DMS153 (cell line): ENCODE data around the gene PROSER2.

ENCODE experiments used
- DNase-seq: peaks from one replicate; lab custom pipeline; 2025; lab: John Stamatoyannopoulos, UW

PROSER2 gene

DNA sequence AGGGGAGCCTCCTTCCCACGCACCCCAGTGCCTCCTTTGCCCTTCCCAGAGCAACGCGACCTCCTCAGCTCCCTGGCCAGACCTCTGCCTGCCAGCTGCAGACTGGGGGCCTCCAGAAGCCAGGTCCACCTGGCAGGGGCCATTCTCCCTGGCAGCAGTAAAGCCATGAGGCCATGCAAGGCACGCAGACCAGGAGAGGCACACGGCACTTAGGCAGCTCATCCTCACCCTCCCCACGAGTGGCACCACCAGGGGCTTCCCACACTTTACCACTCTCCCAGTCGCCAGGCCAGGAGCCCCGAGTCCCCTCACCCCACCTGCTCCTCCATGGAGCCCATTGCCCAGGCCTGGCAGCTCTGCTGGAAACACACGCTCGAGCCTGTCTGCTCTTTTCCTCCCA is 85.4 kb downstream of the PROSER2 start:
- no peak for DNase-seq

DNA sequence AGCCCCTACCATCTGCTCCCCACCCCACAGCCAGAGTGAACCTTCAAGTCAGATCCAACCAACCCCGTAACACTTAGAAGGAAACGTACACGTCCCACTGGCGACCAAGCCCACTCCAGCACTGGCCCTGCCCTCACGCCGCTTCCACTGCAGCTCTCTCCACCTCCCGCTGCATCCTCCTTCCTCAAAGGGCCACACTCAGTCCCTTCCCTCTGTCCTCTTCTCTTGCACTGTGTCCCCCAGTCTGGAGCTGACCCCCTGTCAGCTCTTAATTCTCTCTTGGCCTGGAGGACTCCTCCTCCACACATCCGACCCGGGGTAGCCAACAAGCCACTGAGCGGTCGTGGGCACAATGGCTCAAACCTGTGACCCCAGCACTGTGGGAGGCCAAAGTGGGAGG is 85.8 kb downstream of the PROSER2 start:
- no peak for DNase-seq

DNA sequence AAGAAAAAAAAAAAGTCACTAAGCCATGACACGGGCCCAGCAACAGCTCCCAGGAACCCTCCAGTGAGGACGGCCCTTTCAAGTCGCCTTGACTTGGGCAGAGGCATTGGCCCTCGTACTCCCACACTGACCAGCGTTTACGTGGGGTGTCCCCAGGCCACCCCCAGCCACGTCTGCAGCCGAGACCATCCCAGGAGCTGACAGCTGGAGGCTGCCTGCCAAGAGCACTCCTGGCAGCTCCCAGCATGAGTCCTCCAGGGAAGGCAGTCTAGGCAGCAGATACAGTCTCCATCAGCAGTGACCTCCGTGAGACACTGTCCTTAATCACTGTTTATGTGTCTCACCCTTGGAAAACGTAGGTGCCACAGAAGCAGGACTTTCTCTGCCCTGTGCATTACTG is 86.5 kb downstream of the PROSER2 start:
- DNase-seq = no peak

DNA sequence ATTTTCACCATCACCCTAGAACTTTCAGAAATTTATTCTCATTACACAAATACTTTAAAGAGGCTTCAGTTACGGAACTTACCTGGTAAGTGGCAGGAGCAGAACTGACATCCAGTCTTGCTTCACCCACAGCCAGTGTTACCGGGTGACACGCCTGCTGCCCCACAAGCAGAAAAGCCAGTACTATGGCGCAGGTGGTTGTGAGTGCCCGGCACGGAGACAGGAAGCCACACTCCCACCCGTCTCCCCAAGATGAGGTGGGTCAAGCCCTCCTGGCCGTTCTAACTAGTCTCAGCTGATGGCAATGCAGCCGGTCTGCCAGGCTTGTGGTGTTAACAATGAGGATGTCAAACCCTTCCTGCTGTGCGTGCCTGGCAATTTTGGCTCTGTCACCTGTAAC is 86.9 kb downstream of the PROSER2 start:
- DNase-seq = no peak

DNA sequence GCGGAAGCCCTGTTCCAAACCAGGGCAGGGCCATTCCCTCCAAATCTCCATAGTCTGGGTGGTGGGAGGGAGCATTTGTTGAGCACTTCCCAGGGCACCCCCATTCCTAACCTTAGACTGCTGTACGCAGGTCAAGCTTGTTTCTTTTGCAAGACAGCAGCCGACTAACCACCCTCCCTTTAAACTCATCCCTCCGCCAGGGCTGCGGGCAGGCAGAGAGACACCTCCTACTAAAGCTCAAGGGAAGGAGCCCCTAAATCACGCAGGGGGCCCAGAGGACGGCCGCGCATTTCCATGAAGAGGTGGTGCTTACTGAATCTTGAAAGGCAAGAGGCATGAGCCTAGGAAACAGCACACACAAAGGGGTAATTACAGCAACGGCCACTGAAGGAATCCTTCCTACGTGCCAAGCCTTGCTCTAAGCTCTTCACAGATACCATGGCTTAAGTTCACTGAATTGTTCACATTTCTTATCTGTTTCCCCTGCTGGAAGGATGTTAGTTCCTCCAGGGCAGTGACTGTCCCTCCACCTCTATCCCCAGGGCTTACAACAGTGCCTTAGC is 90.0 kb downstream of the PROSER2 start:
- DNase-seq = no peak

GRCh38 chr10:11918384-11918783 is 95.2 kb downstream of the PROSER2 start:
- DNase-seq = no peak

- DNase-seq = no peak
These were observed 96.1 kb downstream of the PROSER2 start for GRCh38 chr10:11919271-11919670.
